GM12801 (cell line): ENCODE results near the gene IRF4.

Experiments used
- TF ChIP-seq, protein P1 (sequence below): IDR thresholded peaks from one replicate; pipeline ENCODE4 v1.5.1; 2011; ENCODE audit warnings: control low read depth; ENCODE audit not compliant: insufficient read length; ENCODE audit errors: extremely low read depth

Gene IRF4

DNA sequence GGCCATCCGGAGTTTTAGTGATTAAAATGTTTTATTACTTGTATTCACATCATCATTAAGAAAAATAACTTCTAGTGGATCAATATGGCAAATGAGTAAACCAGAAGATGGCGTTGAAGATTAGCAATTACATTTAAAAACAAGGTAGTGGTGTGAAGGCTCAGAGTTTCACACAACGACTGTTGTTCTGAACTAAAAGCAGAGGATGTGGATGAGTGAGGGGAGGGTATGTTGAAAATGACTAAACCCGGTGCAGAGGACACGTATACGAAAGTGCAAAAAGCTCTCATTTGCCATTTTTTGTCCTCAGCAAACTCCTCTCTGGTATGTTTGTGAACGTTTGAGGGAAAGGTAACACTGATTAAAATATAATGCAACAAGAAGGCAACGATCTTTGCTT is 1.9 kb upstream of the IRF4 start:
- TF ChIP-seq, protein P1, sequence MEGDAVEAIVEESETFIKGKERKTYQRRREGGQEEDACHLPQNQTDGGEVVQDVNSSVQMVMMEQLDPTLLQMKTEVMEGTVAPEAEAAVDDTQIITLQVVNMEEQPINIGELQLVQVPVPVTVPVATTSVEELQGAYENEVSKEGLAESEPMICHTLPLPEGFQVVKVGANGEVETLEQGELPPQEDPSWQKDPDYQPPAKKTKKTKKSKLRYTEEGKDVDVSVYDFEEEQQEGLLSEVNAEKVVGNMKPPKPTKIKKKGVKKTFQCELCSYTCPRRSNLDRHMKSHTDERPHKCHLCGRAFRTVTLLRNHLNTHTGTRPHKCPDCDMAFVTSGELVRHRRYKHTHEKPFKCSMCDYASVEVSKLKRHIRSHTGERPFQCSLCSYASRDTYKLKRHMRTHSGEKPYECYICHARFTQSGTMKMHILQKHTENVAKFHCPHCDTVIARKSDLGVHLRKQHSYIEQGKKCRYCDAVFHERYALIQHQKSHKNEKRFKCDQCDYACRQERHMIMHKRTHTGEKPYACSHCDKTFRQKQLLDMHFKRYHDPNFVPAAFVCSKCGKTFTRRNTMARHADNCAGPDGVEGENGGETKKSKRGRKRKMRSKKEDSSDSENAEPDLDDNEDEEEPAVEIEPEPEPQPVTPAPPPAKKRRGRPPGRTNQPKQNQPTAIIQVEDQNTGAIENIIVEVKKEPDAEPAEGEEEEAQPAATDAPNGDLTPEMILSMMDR: no peak

DNA sequence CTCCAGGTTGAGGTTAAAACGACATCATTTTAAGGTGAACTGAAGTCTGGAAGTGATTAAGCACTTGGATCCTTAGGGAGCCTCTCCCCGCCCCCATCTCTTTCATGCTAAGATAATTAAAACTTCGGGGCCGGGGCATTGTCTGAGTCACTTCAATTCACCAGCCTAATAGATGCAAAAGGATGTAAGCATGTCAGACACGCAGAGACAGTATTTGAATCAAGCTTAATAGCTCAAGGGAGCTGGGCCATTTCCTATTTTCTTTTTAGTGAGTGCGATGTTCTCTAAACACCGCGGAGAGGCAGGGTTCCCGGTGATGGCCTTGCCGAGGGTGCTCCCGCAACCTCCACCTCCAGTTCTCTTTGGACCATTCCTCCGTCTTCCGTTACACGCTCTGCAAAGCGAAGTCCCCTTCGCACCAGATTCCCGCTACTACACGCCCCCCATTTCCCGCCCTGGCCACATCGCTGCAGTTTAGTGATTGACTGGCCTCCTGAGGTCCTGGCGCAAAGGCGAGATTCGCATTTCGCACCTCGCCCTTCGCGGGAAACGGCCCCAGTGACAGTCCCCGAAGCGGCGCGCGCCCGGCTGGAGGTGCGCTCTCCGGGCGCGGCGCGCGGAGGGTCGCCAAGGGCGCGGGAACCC is 516 bp upstream of the IRF4 start:
- TF ChIP-seq, protein P1: no peak

DNA sequence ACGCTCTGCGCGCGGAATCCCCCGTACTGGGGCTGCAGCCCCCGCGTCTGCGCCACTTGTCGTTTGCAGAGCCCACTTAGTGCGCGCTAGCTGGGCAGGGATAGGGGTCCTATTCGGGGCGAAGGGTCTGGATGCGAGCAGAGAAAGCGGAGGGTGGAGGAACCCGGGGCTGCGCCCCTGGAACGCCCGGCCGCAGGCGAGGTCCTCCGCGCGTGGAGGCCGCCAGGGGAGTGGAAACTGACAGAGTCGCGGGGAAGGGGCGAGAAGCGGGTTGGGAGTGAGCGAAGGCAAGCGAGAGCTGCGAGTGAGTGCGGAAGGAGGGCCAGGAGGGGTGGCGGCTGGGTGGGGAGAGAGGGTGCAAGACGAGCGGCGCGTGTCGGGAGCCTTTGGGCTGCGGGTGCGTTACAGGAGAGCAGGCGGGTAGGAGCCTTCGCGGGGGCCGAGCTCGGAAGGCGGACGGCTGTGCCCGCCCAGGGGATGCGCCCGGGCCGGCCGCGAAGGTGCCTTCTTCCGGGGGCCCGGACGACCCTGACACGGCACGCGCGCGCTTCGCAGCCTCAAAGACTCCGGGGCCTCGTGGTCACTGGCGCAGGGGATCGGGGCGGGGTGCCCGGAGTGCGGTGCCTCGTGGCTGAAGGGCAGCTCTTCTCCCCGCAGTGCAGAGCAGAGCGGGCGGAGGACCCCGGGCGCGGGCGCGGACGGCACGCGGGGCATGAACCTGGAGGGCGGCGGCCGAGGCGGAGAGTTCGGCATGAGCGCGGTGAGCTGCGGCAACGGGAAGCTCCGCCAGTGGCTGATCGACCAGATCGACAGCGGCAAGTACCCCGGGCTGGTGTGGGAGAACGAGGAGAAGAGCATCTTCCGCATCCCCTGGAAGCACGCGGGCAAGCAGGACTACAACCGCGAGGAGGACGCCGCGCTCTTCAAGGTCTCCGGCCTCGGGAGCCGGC is 1.2 kb downstream of the IRF4 start:
- TF ChIP-seq, protein P1: no peak

DNA sequence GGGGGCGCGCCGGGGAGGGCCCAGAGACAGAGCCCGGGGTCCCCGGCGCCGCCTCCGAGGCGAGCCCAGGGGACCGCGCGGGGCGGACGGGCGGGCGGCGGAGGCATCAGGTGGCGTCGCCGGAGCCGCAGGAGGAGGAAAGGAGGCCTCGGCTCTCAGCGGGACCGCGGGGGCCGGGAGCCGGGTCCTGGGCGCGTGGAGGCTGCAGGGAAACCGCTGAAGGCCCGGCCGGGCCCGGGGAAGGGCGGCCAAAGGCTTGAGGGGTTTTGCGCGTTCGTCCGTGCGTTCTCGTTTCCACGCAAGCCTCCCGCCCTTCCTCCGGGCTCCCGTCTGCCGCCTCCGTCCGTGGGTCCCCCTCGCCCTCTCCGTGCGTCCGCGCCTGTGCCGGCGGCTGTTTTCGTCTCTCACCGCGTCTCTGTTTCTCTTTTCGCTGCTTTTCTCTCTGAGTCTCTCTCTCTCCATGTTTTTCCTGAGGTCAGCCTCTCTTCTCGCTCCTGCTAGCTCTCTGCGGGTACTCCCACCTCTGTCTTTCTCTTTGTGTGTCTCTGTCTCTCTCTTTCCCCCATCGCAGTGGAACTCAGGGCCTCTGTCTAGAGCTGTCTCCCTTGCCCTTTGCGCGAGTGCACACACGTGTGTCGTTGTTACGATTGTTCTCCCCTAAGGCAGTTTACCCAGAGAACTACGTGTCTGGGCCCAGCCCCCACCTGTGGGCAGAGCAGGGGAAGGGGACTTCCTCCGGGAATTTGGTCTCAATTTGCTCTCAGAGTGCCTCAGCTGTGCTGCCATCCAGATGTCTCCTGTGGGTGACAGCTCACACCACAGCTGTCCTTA is 2.1 kb downstream of the IRF4 start:
- TF ChIP-seq, protein P1: no peak

DNA sequence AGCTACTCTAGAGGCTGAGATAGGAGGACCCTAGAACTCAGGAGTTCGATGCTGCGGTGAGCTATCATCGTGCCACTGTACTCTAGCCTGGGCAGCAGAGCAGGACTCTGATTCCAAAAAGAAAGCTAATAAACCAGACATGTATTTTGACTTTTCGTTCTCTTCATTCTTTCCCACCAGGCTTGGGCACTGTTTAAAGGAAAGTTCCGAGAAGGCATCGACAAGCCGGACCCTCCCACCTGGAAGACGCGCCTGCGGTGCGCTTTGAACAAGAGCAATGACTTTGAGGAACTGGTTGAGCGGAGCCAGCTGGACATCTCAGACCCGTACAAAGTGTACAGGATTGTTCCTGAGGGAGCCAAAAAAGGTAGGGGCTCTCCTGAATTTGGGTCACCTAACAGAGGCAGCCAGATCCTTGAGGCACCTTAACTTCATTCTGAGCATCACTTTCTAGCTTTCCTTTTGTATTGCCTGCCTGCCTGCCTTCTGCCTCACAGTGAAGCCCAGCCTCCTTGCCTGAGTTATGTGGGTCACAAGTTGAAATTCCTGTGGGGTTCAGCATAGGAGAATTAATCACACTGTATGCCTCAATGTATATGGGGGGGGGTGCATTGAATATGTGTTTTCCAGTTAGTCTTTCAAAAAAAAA is 3.2 kb downstream of the IRF4 start:
- TF ChIP-seq, protein P1: no peak

DNA sequence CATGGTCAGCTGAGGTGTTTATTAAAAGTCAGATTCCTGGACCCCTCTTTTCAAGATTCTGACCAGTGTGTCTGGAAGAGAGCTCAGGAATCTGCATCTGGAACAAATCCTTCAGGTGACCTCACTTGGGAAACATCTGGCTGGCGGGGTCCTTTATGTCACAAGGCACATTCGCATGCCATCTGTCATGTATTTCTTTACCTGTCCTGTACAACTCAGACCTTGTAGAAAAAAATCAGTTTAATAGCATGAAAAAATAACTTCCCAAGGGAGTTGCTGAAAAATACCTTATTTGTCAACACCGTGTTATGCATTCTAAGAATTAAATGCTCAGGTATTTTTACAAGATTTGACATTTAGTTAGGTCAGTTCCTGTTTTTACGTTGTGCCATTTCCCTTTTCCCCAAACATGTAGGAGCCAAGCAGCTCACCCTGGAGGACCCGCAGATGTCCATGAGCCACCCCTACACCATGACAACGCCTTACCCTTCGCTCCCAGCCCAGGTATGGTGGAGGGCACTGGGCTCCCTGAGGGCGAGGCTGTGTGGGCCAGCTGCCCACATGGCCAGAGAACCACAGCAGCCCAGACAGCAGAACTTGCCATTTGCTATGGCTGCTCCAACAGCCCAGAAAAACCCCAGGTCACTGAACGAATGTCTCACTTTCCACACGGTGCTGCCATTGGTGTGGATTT is 4.0 kb downstream of the IRF4 start:
- TF ChIP-seq, protein P1: no peak
